ENCODE results near the gene EPHB1. TPM values are rescaled to one million over a fixed set of nuclear protein-coding genes. Genes with fewer than 3 reads are reported as not detected.

Gene EPHB1
- polyA plus RNA-seq, 1 donor from 2014 or later, result 0.71 TPM

GRCh38 chr3:134899786-134900185, 104.7 kb downstream of the EPHB1 start:
- Mint-ChIP-seq H3K4me1 (no peaks in the 10 kb centered on the region), H3K27ac (no peak overlapping the region), H3K36me3 (no peaks in the 10 kb centered on the region), H3K4me3 (no peak overlapping the region), H3K27me3 (peaks cover 4% of the 10 kb centered on the region), H3K9me3 (no peaks in the 10 kb centered on the region)

GRCh38 chr3:134900482-134900881, 105.4 kb downstream of the EPHB1 start:
- Mint-ChIP-seq H3K27me3 (peaks cover 4% of the 10 kb centered on the region), H3K36me3 (no peaks in the 10 kb centered on the region), H3K9me3 (no peaks in the 10 kb centered on the region), H3K27ac (no peak overlapping the region), H3K4me1 (no peaks in the 10 kb centered on the region), H3K4me3 (no peak overlapping the region)

GRCh38 chr3:134901461-134901860, 106.4 kb downstream of the EPHB1 start:
- Mint-ChIP-seq H3K27me3 (peaks cover 4% of the 10 kb centered on the region), H3K36me3 (no peaks in the 10 kb centered on the region), H3K27ac (no peak overlapping the region), H3K9me3 (peaks cover 0 to 1% (median 0%) of the 10 kb centered on the region in 3 donors), H3K4me1 (no peaks in the 10 kb centered on the region), H3K4me3 (no peak overlapping the region)

- Mint-ChIP-seq H3K4me3 (no peak overlapping the region), H3K36me3 (no peaks in the 10 kb centered on the region), H3K9me3 (peaks cover 0 to 1% (median 0%) of the 10 kb centered on the region in 3 donors), H3K4me1 (no peaks in the 10 kb centered on the region), H3K27me3 (peaks cover 4% of the 10 kb centered on the region), H3K27ac (peak overlapping the region in 1 of 3 donors; percentile 32)
Measured at GRCh38 chr3:134903837-134904236, 108.8 kb downstream of the EPHB1 start.

- Mint-ChIP-seq H3K27ac (no peak overlapping the region), H3K27me3 (peaks cover 4% of the 10 kb centered on the region), H3K4me1 (no peaks in the 10 kb centered on the region), H3K9me3 (peaks cover 0 to 1% (median 0%) of the 10 kb centered on the region in 3 donors), H3K36me3 (no peaks in the 10 kb centered on the region), H3K4me3 (no peak overlapping the region)
Measured at GRCh38 chr3:134904241-134904771, 109.2 kb downstream of the EPHB1 start.

- H3K27me3 Mint-ChIP-seq, result peaks cover 4% of the 10 kb centered on the region
- peaks cover 0 to 1% (median 0%) of the 10 kb centered on the region in 3 donors for H3K9me3 Mint-ChIP-seq
- H3K4me3 Mint-ChIP-seq, result no peak overlapping the region
- no peaks in the 10 kb centered on the region for H3K4me1 Mint-ChIP-seq
- no peak overlapping the region for H3K27ac Mint-ChIP-seq
- no peaks in the 10 kb centered on the region for H3K36me3 Mint-ChIP-seq
Measured at GRCh38 chr3:134904776-134905646, 110.0 kb downstream of the EPHB1 start.

GRCh38 chr3:134905647-134905935, 110.5 kb downstream of the EPHB1 start:
- Mint-ChIP-seq H3K4me3 (no peak overlapping the region), H3K36me3 (no peaks in the 10 kb centered on the region), H3K4me1 (no peaks in the 10 kb centered on the region), H3K27me3 (peaks cover 2% of the 10 kb centered on the region), H3K27ac (no peak overlapping the region), H3K9me3 (peaks cover 0 to 1% (median 0%) of the 10 kb centered on the region in 3 donors)

GRCh38 chr3:134908271-134908670, 113.2 kb downstream of the EPHB1 start:
- Mint-ChIP-seq H3K4me1 (no peaks in the 10 kb centered on the region), H3K4me3 (no peak overlapping the region), H3K27me3 (no peaks in the 10 kb centered on the region), H3K36me3 (no peaks in the 10 kb centered on the region), H3K9me3 (peaks cover 0 to 1% (median 0%) of the 10 kb centered on the region in 3 donors), H3K27ac (peak overlapping the region in 1 of 3 donors; percentile 40)

GRCh38 chr3:134910026-134910425, 115.0 kb downstream of the EPHB1 start:
- H3K9me3 Mint-ChIP-seq, result peaks cover 0 to 1% (median 0%) of the 10 kb centered on the region in 3 donors
- H3K4me3 Mint-ChIP-seq, result no peak overlapping the region
- no peaks in the 10 kb centered on the region for H3K36me3 Mint-ChIP-seq
- no peaks in the 10 kb centered on the region for H3K4me1 Mint-ChIP-seq
- H3K27me3 Mint-ChIP-seq, result no peaks in the 10 kb centered on the region
- H3K27ac Mint-ChIP-seq, result no peak overlapping the region

- Mint-ChIP-seq H3K36me3 (no peaks in the 10 kb centered on the region), H3K4me3 (no peak overlapping the region), H3K27ac (no peak overlapping the region), H3K9me3 (peaks cover 0 to 4% (median 0%) of the 10 kb centered on the region in 3 donors), H3K27me3 (no peaks in the 10 kb centered on the region), H3K4me1 (no peaks in the 10 kb centered on the region)
Measured at GRCh38 chr3:134911586-134912548, 116.8 kb downstream of the EPHB1 start.

- H3K4me3 Mint-ChIP-seq, result no peak overlapping the region
- peaks cover 0 to 4% (median 2%) of the 10 kb centered on the region in 3 donors for H3K9me3 Mint-ChIP-seq
- no peaks in the 10 kb centered on the region for H3K27me3 Mint-ChIP-seq
- H3K27ac Mint-ChIP-seq, result peak overlapping the region in 1 of 3 donors; percentile 16
- H3K4me1 Mint-ChIP-seq, result peaks cover 2 to 11% (median 7%) of the 10 kb centered on the region in 3 donors
- no peaks in the 10 kb centered on the region for H3K36me3 Mint-ChIP-seq
Measured at GRCh38 chr3:134916276-134916961, 121.4 kb downstream of the EPHB1 start.

- Mint-ChIP-seq H3K36me3 (no peaks in the 10 kb centered on the region), H3K27ac (peak overlapping the region in 1 of 3 donors; percentile 1), H3K27me3 (no peaks in the 10 kb centered on the region), H3K4me1 (peaks cover 2 to 11% (median 7%) of the 10 kb centered on the region in 3 donors), H3K9me3 (peaks cover 0 to 4% (median 2%) of the 10 kb centered on the region in 3 donors), H3K4me3 (no peak overlapping the region)
Measured at GRCh38 chr3:134917631-134918030, 122.6 kb downstream of the EPHB1 start.

- no peaks in the 10 kb centered on the region for H3K27me3 Mint-ChIP-seq
- peaks cover 2 to 11% (median 7%) of the 10 kb centered on the region in 3 donors for H3K4me1 Mint-ChIP-seq
Measured at GRCh38 chr3:134918441-134918840, 123.4 kb downstream of the EPHB1 start.

GRCh38 chr3:134922101-134922500, 127.0 kb downstream of the EPHB1 start:
- H3K4me3 Mint-ChIP-seq, result no peak overlapping the region
- H3K27ac Mint-ChIP-seq, result peak overlapping the region in 1 of 3 donors; percentile 8
- peaks cover 1% of the 10 kb centered on the region for H3K27me3 Mint-ChIP-seq
- H3K36me3 Mint-ChIP-seq, result no peaks in the 10 kb centered on the region
- peaks cover 2 to 11% (median 7%) of the 10 kb centered on the region in 3 donors for H3K4me1 Mint-ChIP-seq
- H3K9me3 Mint-ChIP-seq, result peaks cover 0 to 15% (median 7%) of the 10 kb centered on the region in 3 donors

More at GRCh38 chr3:134918441-134918840, 123.4 kb downstream of the EPHB1 start:
- Mint-ChIP-seq H3K4me3 (no peak overlapping the region), H3K9me3 (peaks cover 0 to 4% (median 2%) of the 10 kb centered on the region in 3 donors), H3K27ac (no peak overlapping the region), H3K36me3 (no peaks in the 10 kb centered on the region)
